Transverse colon (tissue), 4 donors: ENCODE data around the gene CCDC7. TPM values are rescaled to one million over a fixed set of nuclear protein-coding genes. Genes with fewer than 3 reads are reported as not detected.
"Not testable (repeated sequence)": the region's sequence is repeated elsewhere in the genome, so short reads cannot be mapped to it uniquely, and the experiment has no call there.

Source experiments
- DNase-seq: peaks from one replicate; pipeline ENCODE4 v3.0.0-alpha.2; 2019
- H3K27ac ChIP-seq, 4 donors: fragments of 200-600 bp; sonication (generic); 2 replicates each; pipeline ENCODE4 v1.5.1; 2016 to 2018; ENCODE audit warnings: inconsistent platforms in 4 of 4
- H3K27me3 ChIP-seq: fragments of 200-600 bp; sonication (generic); 2 replicates; pipeline ENCODE4 v1.5.1; 2017; ENCODE audit warnings: inconsistent platforms
- H3K36me3 ChIP-seq, 4 donors: fragments of 200-600 bp; sonication (generic); 2 replicates each; pipeline ENCODE4 v1.5.1; 2017 to 2019; ENCODE audit warnings: inconsistent platforms in 4 of 4
- H3K4me1 ChIP-seq, 4 donors: fragments of 200-600 bp; sonication (generic); 2 replicates each; pipeline ENCODE4 v1.5.1; 2017 to 2020; ENCODE audit warnings: inconsistent platforms in 4 of 4
- H3K4me3 ChIP-seq, 4 donors: fragments of 200-600 bp; sonication (generic); 1 replicate in 1 of 4; 2 replicates in 3 of 4; pipeline versions ENCODE4 v1.5.1 to v1.6.1; 2017 to 2019; ENCODE audit warnings: inconsistent platforms in 4 of 4
- H3K9me3 ChIP-seq, 2 donors: fragments of 200-600 bp; sonication (generic); 2 replicates each; pipeline ENCODE4 v1.5.1; 2017 to 2019; ENCODE audit warnings: inconsistent platforms in 2 of 2
- CTCF ChIP-seq, 5 experiments: fragments of 200-600 bp in 3 of 5; fragments of 450-650 bp in 2 of 5; sonication (generic) in 3 of 5; IDR thresholded peaks; 1 replicate in 2 of 5; 2 replicates in 3 of 5; pipeline ENCODE4 v1.5.1; 2016 to 2017; ENCODE audit warnings: antibody characterized with exemption in 5 of 5, inconsistent platforms in 3 of 5, mild to moderate bottlenecking in 2 of 5, moderate library complexity in 1 of 5
- EP300 ChIP-seq: sonication (generic); formaldehyde crosslinking; IDR thresholded peaks from one replicate; pipeline ENCODE4 v1.6.1; 2017; ENCODE audit warnings: antibody characterized with exemption, low read depth
- POLR2A ChIP-seq: fragments of 450-650 bp; IDR thresholded peaks from one replicate; pipeline ENCODE4 v1.6.1; 2016; ENCODE audit warnings: antibody characterized with exemption, mild to moderate bottlenecking, moderate library complexity
- POLR2AphosphoS5 ChIP-seq, 3 donors: sonication (generic); formaldehyde crosslinking; IDR thresholded peaks; one replicate each; pipeline ENCODE4 v1.6.1; 2016; ENCODE audit warnings: antibody characterized with exemption in 3 of 3
- WGBS, 2 donors: methylation state at CpG; one replicate each; pipeline ENCODE4 v1.1.5; 2018; ENCODE audit warnings: low coverage in 1 of 2; 5-methylcytosine and 5-hydroxymethylcytosine counted together
- in situ Hi-C, 4 donors: fragments of 200-750 bp; cut with MboI; loops; one replicate each; pipeline versions ENCODE4 v1.15.0 to v1.15.1; 2017; ENCODE audit warnings: low sequenced_read_pairs in 3 of 4, low pct_ligation_motif_present in 1 of 4, low pct_unique_long_range_greater_than_20kb in 1 of 4
- intact Hi-C: fragments of 100-400 bp; cut with DNase I; formaldehyde crosslinking; loops from one replicate; pipeline ENCODE4 v1.15.1; 2023; ENCODE audit warnings: low total_unique reads
- total RNA-seq, 4 donors: library from RNA; depleted of rRNA; stranded (reverse); fragments of >200 nt; gene quantifications; one replicate each; pipeline ENCODE4 v1.1.0, GENCODE V29; 2016

The CCDC7 gene
- total RNA-seq, 4 donors from 2014 or later = 4.8 to 17.6 (median 13.3) TPM

GRCh38 chr10:32540691-32541470 is 94.9 kb downstream of the CCDC7 start:
- no peak for DNase-seq
- intact Hi-C loops = loop anchor here (1.0 kb wide), 1 partner anchor 11 kb away; no protein-coding TSS in a partner anchor
- Histone ChIP-seq H3K9me3 (peaks cover 0 to 8% of the 10 kb centered on the region in 2 donors), H3K4me3 (no peak overlapping the region), H3K27ac (no peak overlapping the region), H3K36me3 (no peaks in the 10 kb centered on the region), H3K27me3 (no peaks in the 10 kb centered on the region), H3K4me1 (no peaks in the 10 kb centered on the region)
- WGBS, 2 donors = 92% methylated on average over 6 of the region's 6 CpGs
- in situ Hi-C loops = no loop called here
- TF ChIP-seq CTCF (IDR thresholded peaks at IDR 0.05) (no peak), EP300 (no peak), POLR2A (no peak), POLR2AphosphoS5 (IDR thresholded peaks at IDR 0.05) (no peak)

GRCh38 chr10:32548208-32548607 is 102.3 kb downstream of the CCDC7 start:
- DNase-seq = no peak
- no peaks in the 10 kb centered on the region for H3K4me1 ChIP-seq
- no peaks in the 10 kb centered on the region for H3K27me3 ChIP-seq
- intact Hi-C loops (no loop called here), in situ Hi-C loops (no loop called here)
- H3K27ac ChIP-seq = no peak overlapping the region
- H3K4me3 ChIP-seq = no peak overlapping the region
- no peaks in the 10 kb centered on the region for H3K9me3 ChIP-seq
- no peaks in the 10 kb centered on the region for H3K36me3 ChIP-seq
- WGBS, 2 donors = 85 to 92% methylated on average over 6 to 7 of the region's 7 CpGs
- TF ChIP-seq EP300 (no peak), CTCF (IDR thresholded peaks at IDR 0.05) (no peak), POLR2A (no peak), POLR2AphosphoS5 (IDR thresholded peaks at IDR 0.05) (no peak)

- Histone ChIP-seq H3K27ac (no peak overlapping the region), H3K9me3 (no peaks in the 10 kb centered on the region), H3K36me3 (no peaks in the 10 kb centered on the region), H3K27me3 (no peaks in the 10 kb centered on the region), H3K4me1 (no peaks in the 10 kb centered on the region), H3K4me3 (no peak overlapping the region)
- in situ Hi-C loops = no loop called here
- no peak for DNase-seq
- intact Hi-C loops = no loop called here
- TF ChIP-seq CTCF (IDR thresholded peaks at IDR 0.05) = no peak
- no peak for TF ChIP-seq POLR2AphosphoS5 (IDR thresholded peaks at IDR 0.05)
- TF ChIP-seq POLR2A = no peak
- TF ChIP-seq EP300 = no peak
- WGBS, 2 donors = 76 to 90% methylated on average over 3 of the region's 3 CpGs
Observed at GRCh38 chr10:32556783-32557395, 110.9 kb downstream of the CCDC7 start.

GRCh38 chr10:32562695-32563094 is 116.8 kb downstream of the CCDC7 start:
- DNase-seq, H3K27me3 ChIP-seq, H3K4me1 ChIP-seq, intact Hi-C loops, H3K9me3 ChIP-seq, H3K27ac ChIP-seq, in situ Hi-C loops, H3K36me3 ChIP-seq, H3K4me3 ChIP-seq: not testable (repeated sequence)
